Measurements from ENCODE around the gene CAPN10. TPM values are rescaled to one million over a fixed set of nuclear protein-coding genes. Genes with fewer than 3 reads are reported as not detected.

The CAPN10 gene
- total RNA-seq, 1 experiment from 2014 or later, result 27.8 TPM

- DNase-seq, result no peak
- H3K27me3 ChIP-seq (replicated peaks; ENCODE audit: control insufficient read depth, insufficient read depth, low read length), result no peaks in the 10 kb centered on the region
- peaks cover 1% of the 10 kb centered on the region; the same call in 1 of the 2 replicates for H3K36me3 ChIP-seq (ENCODE audit: control insufficient read depth, insufficient read depth, low read length)
- no peaks in the 10 kb centered on the region for H3K4me1 ChIP-seq
- intact Hi-C loops (cut with micrococcal nuclease; ENCODE audit: unreplicated experiment), result no loop called here
- ChIA-PET CTCF (no interaction called here), POLR2A (no interaction called here)
- no peak for TF ChIP-seq CTCF (IDR thresholded peaks at IDR 0.05; ENCODE audit: insufficient read depth in 1 of 2, low read depth in 1 of 2, low read length in 1 of 2, severe bottlenecking in 1 of 2, unreplicated experiment in 1 of 2)
- H3K36me3 Mint-ChIP-seq (ENCODE audit: insufficient read depth, unreplicated experiment), result peaks cover 11% of the 10 kb centered on the region
- H3K9me3 ChIP-seq, result no peaks in the 10 kb centered on the region
- no TSS peak for BruUV-seq (replicated peaks)
- H3K4me3 ChIP-seq (ENCODE audit: low read depth, low read length), result no peak overlapping the region
- no peak overlapping the region for H3K27ac Mint-ChIP-seq (ENCODE audit: unreplicated experiment)
- no peak overlapping the region for H3K4me3 Mint-ChIP-seq (ENCODE audit: unreplicated experiment)
- H3K9me3 Mint-ChIP-seq (ENCODE audit: unreplicated experiment), result no peaks in the 10 kb centered on the region
- H3K4me1 Mint-ChIP-seq (ENCODE audit: low read depth, unreplicated experiment), result peaks cover 13% of the 10 kb centered on the region
- no peaks in the 10 kb centered on the region for H3K27me3 Mint-ChIP-seq (ENCODE audit: insufficient read depth, unreplicated experiment)
Observed at GRCh38 chr2:240581811-240582210, 4.7 kb upstream of the CAPN10 start.

GRCh38 chr2:240582781-240583180 is 3.8 kb upstream of the CAPN10 start:
- Mint-ChIP-seq H3K4me1 (ENCODE audit: low read depth, unreplicated experiment) (peaks cover 17% of the 10 kb centered on the region), H3K36me3 (ENCODE audit: insufficient read depth, unreplicated experiment) (peaks cover 11% of the 10 kb centered on the region)
- no peak overlapping the region for H3K4me3 ChIP-seq (ENCODE audit: low read depth, low read length)

GRCh38 chr2:240583774-240584173 is 2.8 kb upstream of the CAPN10 start:
- Mint-ChIP-seq H3K27me3 (ENCODE audit: insufficient read depth, unreplicated experiment) (no peaks in the 10 kb centered on the region), H3K36me3 (ENCODE audit: insufficient read depth, unreplicated experiment) (peaks cover 11% of the 10 kb centered on the region), H3K4me1 (ENCODE audit: low read depth, unreplicated experiment) (peaks cover 27% of the 10 kb centered on the region), H3K4me3 (ENCODE audit: unreplicated experiment) (no peak overlapping the region), H3K9me3 (ENCODE audit: unreplicated experiment) (no peaks in the 10 kb centered on the region), H3K27ac (ENCODE audit: unreplicated experiment) (no peak overlapping the region)
- Histone ChIP-seq H3K9me3 (no peaks in the 10 kb centered on the region), H3K4me1 (no peaks in the 10 kb centered on the region), H3K36me3 (ENCODE audit: control insufficient read depth, insufficient read depth, low read length) (peaks cover 1% of the 10 kb centered on the region; the same call in 1 of the 2 replicates), H3K27me3 (replicated peaks; ENCODE audit: control insufficient read depth, insufficient read depth, low read length) (no peaks in the 10 kb centered on the region), H3K4me3 (ENCODE audit: low read depth, low read length) (no peak overlapping the region)
- BruUV-seq (replicated peaks), result no TSS peak
- intact Hi-C loops (cut with micrococcal nuclease; ENCODE audit: unreplicated experiment), result no loop called here
- no peak for TF ChIP-seq CTCF (IDR thresholded peaks at IDR 0.05; ENCODE audit: insufficient read depth in 1 of 2, low read depth in 1 of 2, low read length in 1 of 2, severe bottlenecking in 1 of 2, unreplicated experiment in 1 of 2)
- POLR2A ChIA-PET, result no interaction called here
- CTCF ChIA-PET, result no interaction called here
- DNase-seq, result no peak

More at GRCh38 chr2:240582781-240583180, 3.8 kb upstream of the CAPN10 start:
- intact Hi-C loops (cut with micrococcal nuclease; ENCODE audit: unreplicated experiment), result no loop called here
- no peaks in the 10 kb centered on the region for H3K9me3 ChIP-seq
- Mint-ChIP-seq H3K27me3 (ENCODE audit: insufficient read depth, unreplicated experiment) (no peaks in the 10 kb centered on the region), H3K9me3 (ENCODE audit: unreplicated experiment) (no peaks in the 10 kb centered on the region), H3K4me3 (ENCODE audit: unreplicated experiment) (no peak overlapping the region), H3K27ac (ENCODE audit: unreplicated experiment) (no peak overlapping the region)
- ChIA-PET CTCF (no interaction called here), POLR2A (no interaction called here)
- DNase-seq, result no peak
- H3K4me1 ChIP-seq, result no peaks in the 10 kb centered on the region
- H3K27me3 ChIP-seq (replicated peaks; ENCODE audit: control insufficient read depth, insufficient read depth, low read length), result no peaks in the 10 kb centered on the region
- peaks cover 1% of the 10 kb centered on the region; the same call in 1 of the 2 replicates for H3K36me3 ChIP-seq (ENCODE audit: control insufficient read depth, insufficient read depth, low read length)
- BruUV-seq (replicated peaks), result no TSS peak
- no peak for TF ChIP-seq CTCF (IDR thresholded peaks at IDR 0.05; ENCODE audit: insufficient read depth in 1 of 2, low read depth in 1 of 2, low read length in 1 of 2, severe bottlenecking in 1 of 2, unreplicated experiment in 1 of 2)
